Keratinocyte (primary cell): ENCODE data around the gene NEGR1. TPM values are rescaled to one million over a fixed set of nuclear protein-coding genes. Genes with fewer than 3 reads are reported as not detected.

Source experiments
- DNase-seq: peaks from one replicate; pipeline ENCODE4 v3.0.0-alpha.2; 2011; ENCODE audit warnings: low read depth, missing footprints, low spot score
- FAIRE-seq: peaks from 2 replicates; lab custom pipeline; 2011; peaks lifted over from hg19 to GRCh38; lab: Jason Lieb, UNC
- H2AFZ ChIP-seq: 2 replicates; pipeline ENCODE4 v1.6.0; 2012; ENCODE audit warnings: low read length, control low read depth, inconsistent platforms; ENCODE audit not compliant: control insufficient read depth
- H3K27ac ChIP-seq: 2 replicates; pipeline ENCODE4 v1.5.1; 2011; ENCODE audit warnings: low read length; ENCODE audit not compliant: control insufficient read depth, insufficient read depth
- H3K27me3 ChIP-seq: 3 replicates; pipeline ENCODE4 v1.6.0; 2011; ENCODE audit warnings: low read length; ENCODE audit not compliant: control insufficient read depth, insufficient read depth; ENCODE audit errors: extremely low read depth
- H3K36me3 ChIP-seq, 2 experiments: 2 replicates in 1 of 2; 3 replicates in 1 of 2; pipeline ENCODE4 v1.5.1; 2011; ENCODE audit warnings: low read length in 2 of 2, mild to moderate bottlenecking in 1 of 2; ENCODE audit not compliant: control insufficient read depth in 2 of 2, insufficient read depth in 2 of 2; ENCODE audit errors: extremely low read depth in 1 of 2
- H3K4me1 ChIP-seq: 3 replicates; pipeline ENCODE4 v1.5.1; 2011; ENCODE audit warnings: low read length; ENCODE audit not compliant: control insufficient read depth, insufficient read depth; ENCODE audit errors: extremely low read depth
- H3K4me2 ChIP-seq: 3 replicates; pipeline ENCODE4 v1.6.0; 2011; ENCODE audit warnings: low read depth, low read length; ENCODE audit not compliant: control insufficient read depth, insufficient read depth; ENCODE audit errors: extremely low read depth
- H3K4me3 ChIP-seq, 3 experiments: fragments of 200-600 bp in 1 of 3; sonication (generic) in 1 of 3; 2 replicates in 2 of 3; 3 replicates in 1 of 3; pipeline ENCODE4 v1.5.1; 2011 to 2016; ENCODE audit warnings: low read length in 3 of 3, mild to moderate bottlenecking in 3 of 3, control low read depth in 2 of 3, inconsistent platforms in 1 of 3, low read depth in 1 of 3, mixed read lengths in 1 of 3, mixed run types in 1 of 3, moderate library complexity in 1 of 3; ENCODE audit not compliant: control insufficient read depth in 2 of 3, insufficient read depth in 2 of 3; ENCODE audit errors: extremely low read depth in 1 of 3
- H3K79me2 ChIP-seq: 2 replicates; pipeline ENCODE4 v1.6.0; 2012; ENCODE audit warnings: low read length; ENCODE audit not compliant: control insufficient read depth, insufficient read depth
- H3K9ac ChIP-seq: 3 replicates; pipeline ENCODE4 v1.6.0; 2011; ENCODE audit warnings: low read length; ENCODE audit not compliant: control insufficient read depth, insufficient read depth; ENCODE audit errors: extremely low read depth
- H3K9me1 ChIP-seq: 3 replicates; pipeline ENCODE4 v1.6.0; 2011; ENCODE audit warnings: low read length; ENCODE audit not compliant: control insufficient read depth, insufficient read depth; ENCODE audit errors: extremely low read depth
- H3K9me3 ChIP-seq: 2 replicates; pipeline ENCODE4 v1.5.1; 2012; ENCODE audit warnings: low read depth, low read length; ENCODE audit not compliant: control insufficient read depth
- H4K20me1 ChIP-seq: 3 replicates; pipeline ENCODE4 v1.6.0; 2011; ENCODE audit warnings: low read length; ENCODE audit not compliant: control insufficient read depth, insufficient read depth; ENCODE audit errors: extremely low read depth
- CTCF ChIP-seq, 3 experiments: IDR thresholded peaks in 1 of 3; conservative IDR thresholded peaks in 1 of 3; optimal IDR thresholded peaks in 1 of 3; 2 replicates in 2 of 3; 3 replicates in 1 of 3; pipeline versions ENCODE3 to v1.5.1; 2011; ENCODE audit warnings: low read length in 3 of 3, mild to moderate bottlenecking in 3 of 3, moderate library complexity in 2 of 3, control low read depth in 1 of 3, inconsistent platforms in 1 of 3; ENCODE audit not compliant: insufficient read depth in 2 of 3; ENCODE audit errors: extremely low read depth in 1 of 3
- EZH2 ChIP-seq: IDR thresholded peaks from one replicate; pipeline ENCODE4 v1.6.1; 2012; ENCODE audit warnings: inconsistent platforms, mild to moderate bottlenecking, low read length, moderate library complexity
- dilution Hi-C: fragments of 300-500 bp; cut with MboI; formaldehyde crosslinking; loops from one replicate; pipeline ENCODE4 v1.7.0; 2020; ENCODE audit warnings: low sequenced_read_pairs; ENCODE audit not compliant: extremely low pct_ligation_motif_present
- polyA plus RNA-seq, 5 experiments: library from polyadenylated mRNA; depleted of rRNA in 3 of 5; stranded (reverse) in 3 of 5; stranded (forward) in 1 of 5; unstranded in 1 of 5; fragments of >200 nt; gene quantifications; 1 replicate in 1 of 5; 2 replicates in 3 of 5; 3 replicates in 1 of 5; pipeline versions ENCODE4 v1.2.1 to v1.2.3, GENCODE V29; 2011 to 2012; ENCODE audit warnings: missing spikeins in 2 of 5, low read depth in 1 of 5, low replicate concordance in 1 of 5

NEGR1 gene
- polyA plus RNA-seq, 1 donor (not counting 4 experiments of a cell fraction or from before 2014, with no cell fraction given), result 1.6 TPM

DNA sequence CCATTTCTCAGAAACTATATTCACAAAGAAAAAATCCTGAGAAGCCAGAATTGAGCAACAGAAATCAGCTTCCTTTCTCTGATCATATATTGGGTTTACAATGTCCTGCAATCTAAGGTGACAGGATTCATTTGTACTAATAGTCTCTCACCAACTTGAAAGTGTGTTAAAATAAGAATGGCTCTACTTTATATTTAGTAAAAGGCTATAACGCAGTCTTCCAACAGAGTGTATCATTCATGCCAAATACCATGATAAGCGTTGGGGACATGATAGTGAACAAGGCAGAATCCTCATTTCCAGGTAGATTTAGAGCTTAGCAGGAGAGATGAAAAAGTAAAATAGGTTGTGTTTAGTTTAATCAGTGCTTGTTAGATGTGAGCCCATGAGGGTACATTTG, 682.3 kb downstream of the NEGR1 start:
- no peaks in the 10 kb centered on the region for H3K9me3 ChIP-seq
- H4K20me1 ChIP-seq, result no peaks in the 10 kb centered on the region
- dilution Hi-C loops, result no loop called here
- DNase-seq, result no peak
- no peak overlapping the region for H2AFZ ChIP-seq
- no peak overlapping the region for H3K27ac ChIP-seq
- no peaks in the 10 kb centered on the region for H3K4me1 ChIP-seq
- H3K4me3 ChIP-seq, result no peak overlapping the region
- no peak for TF ChIP-seq CTCF (optimal IDR thresholded peaks at IDR 0.05 in 1 of 3, IDR thresholded peaks at IDR 0.05 in 1 of 3, conservative IDR thresholded peaks at IDR 0.05 in 1 of 3; ENCODE audit: extremely low read depth in 1 of 3, insufficient read depth in 2 of 3, low read length in 3 of 3)
- TF ChIP-seq EZH2, result no peak
- H3K27me3 ChIP-seq, result no peaks in the 10 kb centered on the region
- H3K79me2 ChIP-seq, result no peaks in the 10 kb centered on the region
- no peak overlapping the region for H3K4me2 ChIP-seq
- no peaks in the 10 kb centered on the region for H3K36me3 ChIP-seq
- no peak for FAIRE-seq
- H3K9ac ChIP-seq, result no peak overlapping the region
- no peaks in the 10 kb centered on the region for H3K9me1 ChIP-seq

GRCh38 chr1:71599306-71599705, 683.0 kb downstream of the NEGR1 start:
- Histone ChIP-seq H3K9me1 (no peaks in the 10 kb centered on the region), H3K36me3 (no peaks in the 10 kb centered on the region), H3K9ac (no peak overlapping the region), H3K79me2 (no peaks in the 10 kb centered on the region), H3K4me3 (no peak overlapping the region), H3K4me1 (no peaks in the 10 kb centered on the region), H4K20me1 (no peaks in the 10 kb centered on the region), H3K4me2 (no peak overlapping the region), H2AFZ (no peak overlapping the region), H3K9me3 (no peaks in the 10 kb centered on the region), H3K27me3 (no peaks in the 10 kb centered on the region), H3K27ac (no peak overlapping the region)
- no peak for FAIRE-seq
- DNase-seq, result no peak
- dilution Hi-C loops, result loop anchor here (25.0 kb wide), 1 partner anchor 438 kb away; no protein-coding TSS in a partner anchor
- TF ChIP-seq EZH2 (no peak), CTCF (optimal IDR thresholded peaks at IDR 0.05 in 1 of 3, IDR thresholded peaks at IDR 0.05 in 1 of 3, conservative IDR thresholded peaks at IDR 0.05 in 1 of 3; ENCODE audit: extremely low read depth in 1 of 3, insufficient read depth in 2 of 3, low read length in 3 of 3) (no peak)
